Lung (tissue), 12 donors: ENCODE results near the gene CACNA1C. TPM values are rescaled to one million over a fixed set of nuclear protein-coding genes. Genes with fewer than 3 reads are reported as not detected.

Source experiments
- ATAC-seq: fragments of 200-7000 bp; cut with Tn5 transposase; one replicate; pipeline ENCODE4 v1.9.1; 2020; ENCODE audit warnings: moderate number of reproducible peaks; ENCODE audit not compliant: insufficient read depth, low FRiP score
- DNase-seq, 3 donors: peaks; one replicate each; pipeline ENCODE4 v3.0.0-alpha.2; 2013 to 2017
- H3K27ac ChIP-seq, 2 donors: one replicate each; pipeline ENCODE4 v1.5.1; 2013; ENCODE audit warnings: mild to moderate bottlenecking in 2 of 2, moderate library complexity in 2 of 2, control low read depth in 1 of 2, inconsistent platforms in 1 of 2, low read depth in 1 of 2, low read length in 1 of 2
- H3K27me3 ChIP-seq, 3 donors: one replicate each; pipeline ENCODE4 v1.5.1; 2013; ENCODE audit warnings: low read length in 2 of 3; ENCODE audit not compliant: control insufficient read depth in 3 of 3, insufficient read depth in 3 of 3
- H3K36me3 ChIP-seq, 4 donors: one replicate each; pipeline ENCODE4 v1.5.1; 2013; ENCODE audit warnings: low read length in 4 of 4, mild to moderate bottlenecking in 1 of 4, moderate library complexity in 1 of 4; ENCODE audit not compliant: control insufficient read depth in 4 of 4, insufficient read depth in 4 of 4
- H3K4me1 ChIP-seq, 5 donors: one replicate each; pipeline ENCODE4 v1.5.1; 2013; ENCODE audit warnings: low read length in 5 of 5, mild to moderate bottlenecking in 2 of 5, moderate library complexity in 1 of 5; ENCODE audit not compliant: control insufficient read depth in 5 of 5, insufficient read depth in 5 of 5
- H3K4me3 ChIP-seq: one replicate; pipeline ENCODE4 v1.5.1; 2013; ENCODE audit warnings: mild to moderate bottlenecking, control low read depth, moderate library complexity
- H3K9ac ChIP-seq, 2 donors: one replicate each; pipeline ENCODE4 v1.5.1; 2013; ENCODE audit warnings: low read length in 2 of 2, control low read depth in 1 of 2; ENCODE audit not compliant: insufficient read depth in 1 of 2
- H3K9me3 ChIP-seq, 4 donors: one replicate each; pipeline ENCODE4 v1.5.1; 2013; ENCODE audit warnings: low read length in 3 of 4, mild to moderate bottlenecking in 1 of 4, moderate library complexity in 1 of 4; ENCODE audit not compliant: control insufficient read depth in 4 of 4, insufficient read depth in 3 of 4
- CTCF ChIP-seq: IDR thresholded peaks from 2 replicates; pipeline ENCODE4 v1.5.1; 2012; ENCODE audit warnings: mild to moderate bottlenecking; ENCODE audit errors: control extremely low read depth, extremely low read depth
- WGBS, 2 donors: extraction: QIAGEN DNeasy Blood & Tissue Kit; methylation state at CpG; one replicate each; pipeline ENCODE4 v1.1.7; 2013; 5-methylcytosine and 5-hydroxymethylcytosine counted together
- polyA plus RNA-seq, 2 donors: library from polyadenylated mRNA; stranded (reverse); fragments of 200-250 nt; gene quantifications; one replicate each; pipeline ENCODE4 v1.2.1, GENCODE V29; 2013
- total RNA-seq, 2 donors: library from RNA; depleted of rRNA in 1 of 2; stranded (reverse); fragments of >200 nt in 1 of 2; gene quantifications; one replicate each; pipeline ENCODE4 v1.2.1, GENCODE V29; 2014 to 2021
- donor health status: control.
- donor health status: control.
- donor health status: Bipolar disorder and iron deficiency.
- donor health status: healthy.
- donor health status: DM: yes; HTN: yes; CAD: no.

The CACNA1C gene
- total and polyA plus RNA-seq, 4 donors = 3.2 to 17.5 (median 7.5) TPM

- Histone ChIP-seq H3K27me3 (no peaks in the 10 kb centered on the region), H3K4me3 (no peak overlapping the region), H3K4me1 (peaks cover 5 to 22% (median 15%) of the 10 kb centered on the region in 5 donors), H3K27ac (no peak overlapping the region), H3K9ac (no peak overlapping the region), H3K36me3 (no peaks in the 10 kb centered on the region), H3K9me3 (no peaks in the 10 kb centered on the region)
- ATAC-seq (no peak), DNase-seq (no peak)
- TF ChIP-seq CTCF = no peak
- 24 to 34% methylated on average over 4 of the region's 4 CpGs for WGBS, 2 donors
Observed at GRCh38 chr12:2343681-2344080, 290.9 kb downstream of the CACNA1C start.

GRCh38 chr12:2344476-2344875 lies 291.7 kb downstream of the CACNA1C start:
- 84 to 89% methylated on average over 2 of the region's 2 CpGs for WGBS, 2 donors

GRCh38 chr12:2344885-2345284 lies 292.1 kb downstream of the CACNA1C start:
- DNase-seq = no peak
- H3K27me3 ChIP-seq = no peaks in the 10 kb centered on the region
- 39 to 47% methylated on average over 4 of the region's 4 CpGs for WGBS, 2 donors
- no peak overlapping the region for H3K4me3 ChIP-seq
- peaks cover 5 to 25% (median 15%) of the 10 kb centered on the region in 5 donors for H3K4me1 ChIP-seq
- TF ChIP-seq CTCF = no peak
- no peak for ATAC-seq
- no peaks in the 10 kb centered on the region for H3K36me3 ChIP-seq
- H3K9ac ChIP-seq = no peak overlapping the region
- no peaks in the 10 kb centered on the region for H3K9me3 ChIP-seq
- H3K27ac ChIP-seq = peak overlapping the region in 1 of 2 donors; percentile 9

More at GRCh38 chr12:2344476-2344875, 291.7 kb downstream of the CACNA1C start:
- H3K4me3 ChIP-seq = no peak overlapping the region
- H3K4me1 ChIP-seq = peaks cover 5 to 25% (median 15%) of the 10 kb centered on the region in 5 donors
- no peak overlapping the region for H3K9ac ChIP-seq
- TF ChIP-seq CTCF = no peak
- no peak for ATAC-seq
- no peak overlapping the region for H3K27ac ChIP-seq
- no peaks in the 10 kb centered on the region for H3K9me3 ChIP-seq
- no peaks in the 10 kb centered on the region for H3K36me3 ChIP-seq
- no peak for DNase-seq
- H3K27me3 ChIP-seq = no peaks in the 10 kb centered on the region

GRCh38 chr12:2345902-2346301 lies 293.1 kb downstream of the CACNA1C start:
- ATAC-seq (no peak), DNase-seq (no peak)
- Histone ChIP-seq H3K36me3 (no peaks in the 10 kb centered on the region), H3K27ac (peak overlapping the region in 1 of 2 donors; percentile 26), H3K9ac (no peak overlapping the region), H3K27me3 (no peaks in the 10 kb centered on the region), H3K4me3 (no peak overlapping the region), H3K4me1 (peaks cover 5 to 25% (median 15%) of the 10 kb centered on the region in 5 donors), H3K9me3 (no peaks in the 10 kb centered on the region)
- 79 to 89% methylated on average over 11 of the region's 11 CpGs for WGBS, 2 donors
- no peak for TF ChIP-seq CTCF
